Mammary epithelial cell (primary cell): ENCODE results near the gene NEU3.

ENCODE experiments used
- EZH2 ChIP-seq: IDR thresholded peaks from 2 replicates; pipeline ENCODE4 v1.6.1; 2012; ENCODE audit warnings: low read length, inconsistent platforms, borderline replicate concordance
- TF ChIP-seq, protein P1 (sequence below), 2 donors: IDR thresholded peaks in 1 of 2; conservative IDR thresholded peaks in 1 of 2; 2 replicates each; pipeline ENCODE4 v1.5.1; 2011 to 2012; ENCODE audit warnings: inconsistent platforms in 2 of 2, low read length in 2 of 2, mild to moderate bottlenecking in 2 of 2, control low read depth in 1 of 2, low read depth in 1 of 2; ENCODE audit not compliant: insufficient read depth in 1 of 2; ENCODE audit errors: extremely low read depth in 1 of 2

GRCh38 chr11:75023446-75024067 is 34.8 kb downstream of the NEU3 start:
- TF ChIP-seq, protein P1, sequence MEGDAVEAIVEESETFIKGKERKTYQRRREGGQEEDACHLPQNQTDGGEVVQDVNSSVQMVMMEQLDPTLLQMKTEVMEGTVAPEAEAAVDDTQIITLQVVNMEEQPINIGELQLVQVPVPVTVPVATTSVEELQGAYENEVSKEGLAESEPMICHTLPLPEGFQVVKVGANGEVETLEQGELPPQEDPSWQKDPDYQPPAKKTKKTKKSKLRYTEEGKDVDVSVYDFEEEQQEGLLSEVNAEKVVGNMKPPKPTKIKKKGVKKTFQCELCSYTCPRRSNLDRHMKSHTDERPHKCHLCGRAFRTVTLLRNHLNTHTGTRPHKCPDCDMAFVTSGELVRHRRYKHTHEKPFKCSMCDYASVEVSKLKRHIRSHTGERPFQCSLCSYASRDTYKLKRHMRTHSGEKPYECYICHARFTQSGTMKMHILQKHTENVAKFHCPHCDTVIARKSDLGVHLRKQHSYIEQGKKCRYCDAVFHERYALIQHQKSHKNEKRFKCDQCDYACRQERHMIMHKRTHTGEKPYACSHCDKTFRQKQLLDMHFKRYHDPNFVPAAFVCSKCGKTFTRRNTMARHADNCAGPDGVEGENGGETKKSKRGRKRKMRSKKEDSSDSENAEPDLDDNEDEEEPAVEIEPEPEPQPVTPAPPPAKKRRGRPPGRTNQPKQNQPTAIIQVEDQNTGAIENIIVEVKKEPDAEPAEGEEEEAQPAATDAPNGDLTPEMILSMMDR (conservative IDR thresholded peaks at IDR 0.05 in 1 of 2, IDR thresholded peaks at IDR 0.05 in 1 of 2; ENCODE audit: extremely low read depth in 1 of 2, insufficient read depth in 1 of 2, low read depth in 1 of 2, low read length in 2 of 2) = no peak
- TF ChIP-seq EZH2 = no peak
